ENCODE measurements around the gene CNPY3.

The CNPY3 gene

DNA sequence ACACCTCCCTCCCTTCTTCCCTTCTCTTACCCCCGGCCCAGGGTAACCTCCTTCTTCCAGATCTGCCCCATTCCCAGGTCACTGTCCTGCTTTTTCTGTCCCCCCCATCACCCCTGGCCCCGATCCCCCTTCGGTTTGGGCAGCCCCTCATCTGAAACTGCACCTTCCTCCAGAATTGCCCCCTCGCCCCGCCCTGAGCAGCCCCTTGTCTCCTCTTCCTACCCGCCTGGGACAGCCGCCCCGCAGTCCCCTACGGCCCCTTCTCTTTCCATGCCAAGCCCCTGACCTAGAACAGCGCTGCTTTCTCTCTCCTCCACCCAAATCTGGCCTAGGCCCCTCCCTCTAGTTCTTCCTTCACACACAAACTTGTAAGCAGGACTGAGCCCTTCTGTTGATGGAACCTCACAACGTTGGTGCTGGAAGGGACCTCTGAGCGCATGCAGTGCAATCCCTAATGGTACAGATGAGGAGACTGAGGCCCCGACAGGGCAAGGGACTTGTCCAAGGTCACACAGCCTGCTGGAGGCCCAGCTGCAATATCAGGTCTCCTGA, 55.7 kb downstream of the CNPY3 start:
- DNase-seq: peak; percentile 62

DNA sequence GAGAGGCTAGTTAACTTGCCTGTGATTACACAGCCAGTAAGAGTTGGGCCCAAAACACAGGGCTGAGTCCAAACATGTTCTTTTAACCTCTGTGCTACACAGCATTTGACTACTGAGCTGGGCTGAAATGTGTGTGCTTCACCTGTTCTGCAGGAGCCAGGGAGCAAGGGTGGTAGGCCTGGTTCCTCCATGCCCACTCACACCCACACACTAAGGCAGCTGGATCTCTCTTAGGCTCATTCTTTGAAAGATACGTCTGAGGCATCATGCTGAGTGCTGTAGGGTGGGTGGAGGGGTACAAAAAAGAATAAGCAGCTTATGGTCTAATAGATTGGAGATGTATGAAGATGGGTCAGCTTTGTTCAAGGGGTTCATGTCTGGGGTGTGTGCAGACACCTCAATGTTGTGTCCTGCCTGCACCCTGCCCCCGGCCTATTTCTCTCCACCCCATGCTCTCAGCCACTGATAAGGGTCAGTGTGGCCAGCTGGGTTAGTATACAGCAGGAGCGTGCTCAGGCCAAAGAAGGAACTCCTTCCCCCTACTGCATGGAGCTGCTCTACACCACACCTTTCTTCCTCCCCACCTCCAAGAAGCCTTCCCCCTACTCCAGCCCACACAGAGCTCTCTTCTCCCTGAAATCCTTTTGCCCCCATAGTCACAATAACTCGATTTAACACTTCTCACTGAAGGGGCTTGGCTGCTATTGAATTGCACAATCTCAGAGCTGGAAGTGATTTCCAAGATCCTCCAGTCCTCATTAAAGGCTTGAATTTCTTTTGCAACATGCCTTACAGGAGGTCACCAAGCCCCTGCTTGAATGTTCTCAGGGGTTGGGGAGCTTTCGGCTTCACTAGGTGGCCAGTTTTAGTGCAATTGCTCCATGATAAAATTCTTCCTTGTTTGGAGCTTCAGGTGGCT, 58.5 kb downstream of the CNPY3 start:
- DNase-seq: no peak

DNA sequence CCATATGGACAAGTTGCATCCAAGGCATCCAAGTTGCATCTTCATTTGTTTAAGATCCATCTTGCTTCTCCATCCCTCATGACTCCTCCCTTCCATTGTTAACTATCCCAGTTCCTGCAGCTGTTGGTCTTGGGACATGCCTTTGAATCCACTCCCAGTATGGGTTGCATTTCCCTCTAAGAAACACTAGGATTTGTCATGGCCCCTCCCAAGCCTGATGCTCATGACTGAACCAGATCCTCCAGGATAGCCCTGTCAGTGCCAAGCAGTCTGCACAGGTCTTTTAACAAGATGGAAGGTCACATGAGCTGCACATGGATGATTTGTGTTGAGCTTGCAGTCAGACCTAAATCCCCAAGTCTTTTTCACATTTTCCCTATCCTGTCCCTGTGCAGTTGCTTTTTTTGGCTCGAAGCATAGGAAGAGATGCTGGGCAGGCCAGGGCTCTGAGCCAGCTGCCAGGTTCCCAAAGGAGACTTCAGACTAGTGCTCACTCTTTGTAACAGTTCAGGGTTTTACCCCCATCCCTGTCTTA, 59.3 kb downstream of the CNPY3 start:
- no peak for DNase-seq

All from eye (tissue), 1 donor.